NCI-H460 (cell line): ENCODE data around the gene MADD. TPM values are rescaled to one million over a fixed set of nuclear protein-coding genes. Genes with fewer than 3 reads are reported as not detected.
"Not testable (repeated sequence)": the region's sequence is repeated elsewhere in the genome, so short reads cannot be mapped to it uniquely, and the experiment has no call there.

ENCODE experiments used
- DNase-seq: peaks from one replicate; pipeline ENCODE4 v3.0.0-alpha.2; 2016; ENCODE audit warnings: low read depth; ENCODE audit errors: extremely low read depth
- total RNA-seq: library from RNA; depleted of rRNA; stranded (reverse); fragments of >200 nt; shearing (Covaris generic); gene quantifications from 2 replicates; pipeline ENCODE4 v1.2.3, GENCODE V29; 2014

The MADD gene
- total RNA-seq, 1 experiment from 2014 or later: 15.2 TPM

DNA sequence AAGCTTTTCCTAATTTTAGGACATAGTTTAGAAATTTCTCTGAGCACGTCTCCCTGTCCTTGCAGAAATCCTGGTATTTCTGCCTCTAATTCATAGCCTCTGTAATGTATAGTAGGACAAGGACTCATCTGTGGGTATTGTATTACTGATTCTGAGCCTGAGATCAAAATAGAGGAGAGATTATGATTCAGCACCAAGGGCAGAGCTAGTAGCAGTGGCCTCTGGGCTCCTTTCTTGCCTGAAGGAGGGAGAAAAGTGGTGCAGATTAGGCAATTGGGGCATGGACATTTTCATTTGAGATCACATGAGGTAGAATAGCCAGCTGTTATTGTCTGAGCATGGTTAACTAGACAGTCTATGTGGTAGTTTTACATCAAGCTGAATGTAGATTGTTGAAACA is 2.8 kb downstream of the MADD start:
- DNase-seq: no peak

GRCh38 chr11:47274495-47275235 is 4.7 kb downstream of the MADD start:
- no peak for DNase-seq

DNA sequence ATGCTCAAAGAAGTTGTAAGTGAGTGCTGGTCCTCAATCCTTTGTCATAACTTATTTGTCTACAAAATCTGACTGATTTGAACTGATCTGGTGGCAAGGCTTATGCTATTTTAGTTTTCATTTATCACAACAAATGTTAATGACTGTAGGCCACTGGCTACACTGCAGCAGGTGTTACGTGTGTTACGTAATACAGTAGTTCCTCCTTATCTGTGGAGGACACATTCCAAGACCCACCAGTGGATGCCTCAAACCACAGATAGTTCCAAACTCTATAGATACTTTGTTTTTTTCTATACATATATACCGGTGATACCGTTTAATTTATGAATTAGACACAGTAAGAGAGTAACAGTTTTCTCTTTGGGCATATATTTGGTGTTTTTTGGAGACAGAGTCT is 7.0 kb downstream of the MADD start:
- DNase-seq: no peak

- no peak for DNase-seq
Observed at GRCh38 chr11:47278058-47278457, 8.1 kb downstream of the MADD start.

GRCh38 chr11:47278769-47279168 is 8.8 kb downstream of the MADD start:
- DNase-seq: no peak

DNA sequence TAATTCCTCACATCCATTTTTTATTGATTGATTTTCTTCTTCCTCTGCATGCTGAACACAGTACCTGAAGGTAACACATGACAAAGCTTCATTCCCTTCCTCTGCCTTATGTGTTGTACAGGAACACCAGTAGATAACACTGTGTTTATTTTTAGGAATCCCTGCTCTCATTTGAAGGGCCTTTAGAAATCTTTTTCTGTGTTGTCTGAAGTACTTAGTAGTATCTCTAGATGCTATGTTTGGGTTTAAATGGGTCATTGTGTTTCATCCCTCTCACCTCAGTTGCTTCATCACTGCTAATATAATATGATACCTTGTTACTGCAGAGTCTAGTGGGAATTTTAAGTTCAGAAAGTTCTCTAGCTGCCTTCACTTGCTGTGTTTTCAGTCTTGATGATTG is 10.2 kb downstream of the MADD start:
- no peak for DNase-seq

- DNase-seq: no peak
Observed at GRCh38 chr11:47280860-47281259, 10.9 kb downstream of the MADD start.

- DNase-seq: no peak
Observed at GRCh38 chr11:47282462-47282861, 12.5 kb downstream of the MADD start.

DNA sequence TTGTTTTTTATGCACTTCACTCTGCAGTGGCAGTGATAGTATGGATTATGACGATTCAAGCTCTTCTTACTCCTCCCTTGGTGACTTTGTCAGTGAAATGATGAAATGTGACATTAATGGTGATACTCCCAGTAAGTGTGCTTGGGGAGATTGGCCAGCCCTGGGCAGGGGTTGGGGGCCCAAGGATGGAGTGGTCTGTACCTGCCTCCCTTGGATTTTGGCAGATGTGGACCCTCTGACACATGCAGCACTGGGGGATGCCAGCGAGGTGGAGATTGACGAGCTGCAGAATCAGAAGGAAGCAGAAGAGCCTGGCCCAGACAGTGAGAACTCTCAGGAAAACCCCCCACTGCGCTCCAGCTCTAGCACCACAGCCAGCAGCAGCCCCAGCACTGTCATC is 14.2 kb downstream of the MADD start:
- DNase-seq: no peak

DNA sequence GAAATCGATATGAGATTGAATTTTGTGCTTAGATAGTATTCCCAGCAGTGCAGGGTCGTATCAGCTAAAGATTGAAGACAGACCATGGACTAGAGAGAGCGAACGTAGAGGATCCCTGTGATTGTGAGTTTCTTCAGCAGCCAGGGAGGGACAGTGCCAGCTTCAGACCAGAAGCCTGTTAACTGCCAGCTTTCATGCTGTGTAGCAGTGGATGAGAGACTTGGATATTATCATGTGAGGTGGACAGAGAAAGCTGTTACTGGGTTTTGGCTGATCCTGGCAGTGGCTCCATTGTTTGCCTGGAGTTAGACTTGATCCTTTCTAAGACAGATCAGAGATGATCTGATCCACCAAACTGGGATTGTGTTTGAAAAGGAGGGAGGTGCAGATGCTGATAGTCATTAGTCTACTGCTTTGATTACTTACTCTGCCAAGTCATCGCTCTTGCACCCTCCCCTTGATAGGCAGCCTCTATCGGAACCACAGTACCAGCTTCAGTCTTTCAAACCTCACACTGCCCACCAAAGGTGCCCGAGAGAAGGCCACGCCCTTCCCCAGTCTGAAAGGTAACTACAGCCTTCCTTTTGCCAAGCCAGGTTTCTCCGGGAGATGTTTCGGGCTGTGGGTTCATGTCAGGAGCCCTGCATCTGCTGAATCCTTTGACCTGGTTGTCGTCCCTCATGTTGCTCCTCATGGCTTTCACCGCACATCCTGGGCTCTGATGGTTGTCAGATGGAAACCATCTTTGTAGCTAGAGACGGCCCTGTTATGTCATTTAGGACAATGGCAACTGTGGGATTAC is 16.2 kb downstream of the MADD start:
- no peak for DNase-seq

DNA sequence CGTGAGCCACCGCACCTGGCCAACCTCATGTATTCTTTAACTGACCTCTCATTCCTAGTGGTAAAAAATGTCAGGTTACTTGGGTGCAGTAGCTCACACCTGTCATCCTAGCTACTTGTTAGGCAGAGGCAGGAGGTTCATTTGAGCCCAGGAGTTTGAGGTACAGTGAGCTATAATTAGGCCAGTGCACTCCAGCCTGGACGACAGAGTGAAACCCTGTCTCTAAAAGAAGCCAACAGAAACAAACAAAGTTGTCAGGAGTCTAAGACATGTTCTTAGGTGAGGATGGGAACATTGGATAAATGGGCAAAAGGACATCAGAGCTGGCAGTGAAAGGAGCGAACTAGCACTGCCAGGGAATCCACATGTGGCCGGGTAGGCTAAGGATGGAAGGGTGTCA is 18.1 kb downstream of the MADD start:
- DNase-seq: no peak

GRCh38 chr11:47289856-47290255 is 19.9 kb downstream of the MADD start:
- DNase-seq: no peak

- no peak for DNase-seq
Observed at GRCh38 chr11:47295385-47295784, 25.5 kb downstream of the MADD start.

DNA sequence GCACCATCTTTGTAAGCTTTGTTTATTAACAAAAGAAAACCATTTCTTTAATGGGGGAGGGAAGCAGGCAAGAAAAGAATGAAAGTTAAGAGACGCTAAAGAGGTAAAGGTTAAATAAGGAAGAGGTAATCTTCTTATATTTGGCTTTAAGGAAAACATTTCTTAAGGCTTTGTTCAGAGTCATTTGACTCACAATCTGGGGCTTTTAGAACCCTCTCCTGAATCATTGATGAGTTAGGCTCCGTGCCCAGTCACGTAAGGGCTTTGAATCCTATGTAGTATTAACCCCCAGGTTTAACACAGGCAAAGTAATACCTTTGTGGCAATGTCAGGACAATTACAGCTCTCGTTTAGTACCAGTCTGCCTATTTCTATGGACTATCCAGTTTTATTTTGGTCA is 26.1 kb downstream of the MADD start:
- no peak for DNase-seq

GRCh38 chr11:47299078-47299477 is 29.1 kb downstream of the MADD start:
- DNase-seq: no peak

DNA sequence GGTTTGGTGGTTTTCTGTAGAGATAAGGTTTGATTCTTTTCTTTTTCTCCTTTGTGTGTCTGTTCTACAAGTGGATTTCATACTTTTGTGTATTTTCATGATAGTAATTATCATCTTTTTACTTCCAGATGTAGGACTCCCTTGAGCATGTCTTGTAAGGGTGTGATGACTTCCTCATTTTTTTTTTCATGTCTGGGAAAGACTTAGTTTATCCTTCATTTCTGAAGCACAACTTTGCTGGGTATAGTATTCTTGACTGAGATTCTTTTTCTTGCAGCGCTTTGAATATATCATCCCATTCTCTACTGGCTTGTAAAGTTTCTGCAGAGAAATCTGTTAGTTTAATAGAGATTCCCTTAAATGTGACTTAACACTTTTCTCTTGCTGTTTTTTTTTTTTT is 32.9 kb downstream of the MADD start:
- DNase-seq: no peak

DNA sequence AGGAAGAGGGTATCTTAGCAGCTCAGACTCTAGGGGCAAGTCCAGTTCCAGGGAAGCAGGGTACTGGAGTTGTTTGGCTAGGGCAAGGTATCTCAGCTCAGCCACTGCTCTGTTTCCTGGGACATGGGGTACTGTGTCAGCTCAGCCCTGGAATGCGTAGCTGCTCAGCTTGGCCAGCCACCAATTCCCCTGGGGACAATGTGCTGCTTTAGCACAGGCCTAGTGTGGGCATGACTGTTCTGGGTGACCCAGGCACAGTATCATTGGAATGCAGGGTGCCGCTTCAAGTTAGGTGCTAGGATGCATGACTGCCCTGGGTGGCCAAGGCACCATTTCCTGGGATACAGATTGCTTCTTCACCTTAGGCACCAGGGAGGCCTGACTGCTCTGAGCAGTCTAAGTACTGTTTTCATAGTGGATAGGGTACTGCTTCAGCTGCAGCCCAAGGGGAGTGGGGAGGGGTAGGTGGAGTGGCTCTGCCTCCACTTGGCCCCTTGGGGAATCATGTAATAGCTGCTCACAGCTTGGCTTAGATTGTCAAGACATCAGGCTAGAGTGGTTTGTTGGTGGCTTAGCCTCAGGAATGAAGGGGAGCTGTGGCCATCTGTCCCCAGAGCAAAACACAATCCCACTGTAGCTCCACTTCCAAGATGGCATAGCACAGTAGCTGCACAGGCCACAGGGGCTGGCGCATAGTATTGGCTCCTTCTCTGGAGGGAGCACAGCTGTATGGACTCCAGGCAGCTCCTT is 36.0 kb downstream of the MADD start:
- DNase-seq: no peak

- no peak for DNase-seq
Observed at GRCh38 chr11:47306484-47306844, 36.5 kb downstream of the MADD start.

DNA sequence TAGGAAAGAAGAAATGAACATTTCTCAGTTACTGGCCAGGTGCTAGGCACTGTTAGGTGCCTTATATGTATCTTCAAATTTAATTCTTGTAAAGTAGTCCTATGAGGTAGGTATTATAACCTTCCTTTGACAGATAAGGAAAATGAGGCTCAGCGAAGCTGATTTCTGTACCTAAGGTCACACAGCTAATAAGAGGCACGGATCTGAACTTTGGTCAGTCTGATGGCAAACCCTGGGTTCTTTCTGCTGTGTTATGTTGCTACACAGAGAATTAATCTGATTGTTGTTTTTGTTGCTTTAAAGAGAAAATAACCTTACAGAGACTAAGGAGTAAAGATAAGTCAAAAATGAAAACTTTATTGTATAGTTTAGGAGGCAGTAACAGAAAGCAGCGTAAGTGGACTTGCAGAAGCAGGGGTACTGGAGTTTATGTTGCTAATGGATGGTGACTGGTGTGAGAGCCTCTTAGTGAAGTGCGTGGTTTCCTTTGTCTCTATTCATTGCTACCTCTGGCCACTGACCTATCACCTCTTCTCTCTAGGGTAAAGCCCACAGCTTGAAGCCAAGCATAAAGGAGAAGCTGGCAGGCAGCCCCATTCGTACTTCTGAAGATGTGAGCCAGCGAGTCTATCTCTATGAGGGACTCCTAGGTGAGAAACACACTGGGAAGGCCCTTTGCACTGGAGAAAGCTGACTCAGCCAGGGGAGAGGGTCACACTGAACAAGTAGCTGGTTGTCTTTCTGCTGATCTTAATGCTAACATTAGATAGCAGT is 38.3 kb downstream of the MADD start:
- no peak for DNase-seq

DNA sequence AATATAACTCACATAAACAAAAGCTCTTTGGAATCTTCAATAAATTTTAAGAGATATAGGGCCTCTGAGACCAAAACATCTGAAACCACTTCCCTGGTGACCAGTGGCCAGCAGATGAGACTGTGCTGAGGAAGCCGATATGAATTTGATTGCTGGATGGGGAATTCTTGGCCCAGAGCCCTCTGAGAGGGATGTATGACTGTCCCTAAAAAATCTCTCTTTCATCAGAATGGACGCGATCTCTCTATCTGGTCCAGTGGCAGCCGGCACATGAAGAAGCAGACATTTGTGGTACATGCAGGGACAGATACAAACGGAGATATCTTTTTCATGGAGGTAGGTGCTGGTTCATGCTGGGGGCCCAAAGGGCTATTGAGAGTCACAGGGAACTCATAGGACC is 45.1 kb downstream of the MADD start:
- no peak for DNase-seq

- DNase-seq: not testable (repeated sequence)
Observed at GRCh38 chr11:47316501-47316900, 46.6 kb downstream of the MADD start.
